ENCODE results near the gene FAM170B.

- TF ChIP-seq, protein P1, sequence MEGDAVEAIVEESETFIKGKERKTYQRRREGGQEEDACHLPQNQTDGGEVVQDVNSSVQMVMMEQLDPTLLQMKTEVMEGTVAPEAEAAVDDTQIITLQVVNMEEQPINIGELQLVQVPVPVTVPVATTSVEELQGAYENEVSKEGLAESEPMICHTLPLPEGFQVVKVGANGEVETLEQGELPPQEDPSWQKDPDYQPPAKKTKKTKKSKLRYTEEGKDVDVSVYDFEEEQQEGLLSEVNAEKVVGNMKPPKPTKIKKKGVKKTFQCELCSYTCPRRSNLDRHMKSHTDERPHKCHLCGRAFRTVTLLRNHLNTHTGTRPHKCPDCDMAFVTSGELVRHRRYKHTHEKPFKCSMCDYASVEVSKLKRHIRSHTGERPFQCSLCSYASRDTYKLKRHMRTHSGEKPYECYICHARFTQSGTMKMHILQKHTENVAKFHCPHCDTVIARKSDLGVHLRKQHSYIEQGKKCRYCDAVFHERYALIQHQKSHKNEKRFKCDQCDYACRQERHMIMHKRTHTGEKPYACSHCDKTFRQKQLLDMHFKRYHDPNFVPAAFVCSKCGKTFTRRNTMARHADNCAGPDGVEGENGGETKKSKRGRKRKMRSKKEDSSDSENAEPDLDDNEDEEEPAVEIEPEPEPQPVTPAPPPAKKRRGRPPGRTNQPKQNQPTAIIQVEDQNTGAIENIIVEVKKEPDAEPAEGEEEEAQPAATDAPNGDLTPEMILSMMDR (IDR thresholded peaks at IDR 0.05) = no peak
- TF ChIP-seq POLR2A (IDR thresholded peaks at IDR 0.05) = no peak
These were observed 17.2 kb upstream of the FAM170B start for GRCh38 chr10:49151025-49151445.

All from right lobe of liver (tissue), 4 donors.